Activated B cell treated with CpG ODN at 0.5 μM for 24 hours (primary cell): ENCODE results near the gene IQSEC2. TPM values are rescaled to one million over a fixed set of nuclear protein-coding genes. Genes with fewer than 3 reads are reported as not detected.

Experiments
- ATAC-seq: fragments of 200-7000 bp; cut with Tn5 transposase; one replicate; pipeline ENCODE4 v1.10.0; 2021; ENCODE audit warnings: low read depth, mild to moderate bottlenecking, moderate library complexity
- CTCF ChIA-PET: fragments of 350-600 bp; sonication (Branson Sonifier 250); formaldehyde crosslinking; loops from one replicate; lab custom pipeline; 2021; ENCODE audit warnings: antibody characterized with exemption; lab: Charles Lee
- POLR2A ChIA-PET: fragments of 350-600 bp; sonication (Branson Sonifier 250); formaldehyde crosslinking; loops from one replicate; lab custom pipeline; 2021; ENCODE audit warnings: antibody characterized with exemption; lab: Charles Lee
- DNase-seq: peaks from one replicate; pipeline ENCODE4 v3.0.0; 2022
- H3K27ac Mint-ChIP-seq: one replicate; pipeline ENCODE4 v1.8.0; 2020; ENCODE audit warnings: mixed read lengths
- H3K27me3 Mint-ChIP-seq: one replicate; pipeline ENCODE4 v1.8.0; 2021; ENCODE audit warnings: mixed read lengths
- H3K36me3 Mint-ChIP-seq: one replicate; pipeline ENCODE4 v1.8.0; 2021; ENCODE audit warnings: low read depth, mixed read lengths
- H3K4me1 Mint-ChIP-seq: one replicate; pipeline ENCODE4 v1.8.0; 2021; ENCODE audit warnings: mixed read lengths
- H3K4me3 Mint-ChIP-seq: one replicate; pipeline ENCODE4 v1.8.0; 2020; ENCODE audit warnings: mild to moderate bottlenecking, mixed read lengths
- H3K9me3 Mint-ChIP-seq: one replicate; pipeline ENCODE4 v1.8.0; 2020; ENCODE audit warnings: mixed read lengths
- CTCF ChIP-seq: fragments of 200-600 bp; IDR thresholded peaks from one replicate; pipeline ENCODE4 v1.8.0; 2022; ENCODE audit warnings: antibody characterized with exemption, mild to moderate bottlenecking
- intact Hi-C: fragments of 100-400 bp; cut with micrococcal nuclease; formaldehyde crosslinking; loops from one replicate; pipeline ENCODE4 v1.15.1; 2024
- total RNA-seq: library from RNA; stranded (reverse); gene quantifications from 2 replicates; pipeline ENCODE4 v1.2.3, GENCODE V29; 2022

The IQSEC2 gene
- total RNA-seq, 1 donor from 2014 or later: 0.53 TPM

DNA sequence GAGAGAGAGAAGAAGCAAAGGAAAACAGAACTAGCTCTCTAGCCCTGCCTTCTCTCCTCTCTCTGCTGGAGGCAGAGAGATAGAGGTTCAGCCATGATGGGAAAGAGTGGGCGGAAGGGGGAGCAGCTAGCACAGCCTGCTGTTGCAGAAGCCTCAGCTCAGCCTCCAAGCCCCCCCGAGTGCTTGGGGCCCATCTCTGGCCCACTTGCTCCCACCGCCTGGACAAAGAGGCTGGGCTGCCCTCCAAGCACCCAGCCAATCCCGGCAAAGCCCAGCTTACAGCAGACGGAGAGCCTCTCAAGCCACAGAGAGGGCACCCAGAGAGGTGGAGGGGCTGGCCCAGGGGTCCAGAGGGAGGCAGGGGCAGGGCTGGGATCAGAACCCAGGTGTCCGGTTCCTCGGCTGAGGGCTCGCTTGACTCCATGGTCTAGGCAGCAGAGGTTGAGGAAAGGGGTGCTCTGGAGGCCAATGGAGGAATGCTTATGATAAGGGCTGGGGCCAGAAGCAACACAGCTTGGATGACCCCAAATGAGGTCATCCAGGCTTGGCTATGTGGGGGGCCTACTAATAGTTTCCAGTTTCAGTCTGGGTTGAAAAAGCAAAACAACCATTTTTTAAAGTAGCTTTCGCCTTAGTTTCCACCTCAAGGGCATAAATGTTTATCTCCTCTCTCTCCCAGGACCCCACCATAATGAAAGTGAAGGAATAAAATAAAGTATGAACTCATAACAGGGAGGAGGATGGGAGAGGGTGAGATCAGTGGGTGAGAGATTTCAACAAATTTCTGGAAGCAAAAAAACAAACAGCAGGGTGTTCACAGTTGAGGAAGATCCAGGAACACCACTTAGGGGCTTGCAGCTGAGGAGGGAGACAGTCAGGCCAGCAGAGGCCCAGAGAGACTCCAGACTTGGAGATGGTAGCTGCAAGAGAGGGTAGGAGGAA, 24.9 kb upstream of the IQSEC2 start:
- no peak for TF ChIP-seq CTCF
- intact Hi-C loops: no loop called here
- Mint-ChIP-seq H3K9me3 (no peaks in the 10 kb centered on the region), H3K27ac (no peak overlapping the region), H3K4me1 (no peaks in the 10 kb centered on the region), H3K4me3 (no peak overlapping the region), H3K36me3 (no peaks in the 10 kb centered on the region), H3K27me3 (no peaks in the 10 kb centered on the region)
- CTCF ChIA-PET: no interaction called here
- DNase-seq (no peak), ATAC-seq (no peak)
- POLR2A ChIA-PET: no interaction called here

DNA sequence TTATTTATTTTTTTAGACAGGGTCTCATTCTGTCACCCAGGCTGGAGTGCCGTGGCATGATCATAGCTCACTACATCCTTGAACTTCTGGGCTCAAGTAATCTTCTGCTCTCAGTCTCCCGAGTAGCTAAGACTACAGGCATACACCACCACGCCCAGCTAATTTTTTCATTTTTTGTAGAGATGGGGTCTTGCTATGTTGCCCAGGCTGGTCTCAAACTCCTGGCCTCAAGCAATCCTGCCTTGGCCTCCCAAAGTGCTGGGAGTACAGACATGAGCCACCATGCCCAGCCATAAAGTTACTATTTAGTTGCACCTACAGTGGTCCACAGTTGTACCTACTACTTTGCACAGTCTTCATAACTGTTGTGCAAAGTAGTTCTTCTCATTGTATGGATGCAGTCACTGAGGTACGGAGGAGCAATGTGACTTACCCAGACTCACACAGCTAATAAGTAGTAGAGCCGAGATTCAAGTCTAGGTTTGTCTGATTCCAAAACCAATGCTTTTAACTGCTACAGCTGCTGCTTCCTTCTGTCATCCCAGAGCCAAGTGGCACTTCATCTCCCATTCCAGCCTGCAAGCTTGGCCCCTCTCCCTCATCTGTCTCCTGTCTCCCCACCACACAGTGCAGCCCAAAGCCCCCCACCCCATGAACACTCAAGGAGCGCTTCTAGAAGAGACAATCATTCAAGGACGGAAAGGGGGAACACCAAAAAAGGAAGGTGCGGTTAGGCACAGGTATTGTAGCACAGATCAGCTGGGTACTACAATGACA, 24.0 kb upstream of the IQSEC2 start:
- DNase-seq (no peak), ATAC-seq (no peak)
- POLR2A ChIA-PET: no interaction called here
- no peak for TF ChIP-seq CTCF
- Mint-ChIP-seq H3K4me1 (no peaks in the 10 kb centered on the region), H3K36me3 (no peaks in the 10 kb centered on the region), H3K9me3 (no peaks in the 10 kb centered on the region), H3K27me3 (no peaks in the 10 kb centered on the region), H3K4me3 (no peak overlapping the region), H3K27ac (no peak overlapping the region)
- intact Hi-C loops: no loop called here
- CTCF ChIA-PET: no interaction called here

DNA sequence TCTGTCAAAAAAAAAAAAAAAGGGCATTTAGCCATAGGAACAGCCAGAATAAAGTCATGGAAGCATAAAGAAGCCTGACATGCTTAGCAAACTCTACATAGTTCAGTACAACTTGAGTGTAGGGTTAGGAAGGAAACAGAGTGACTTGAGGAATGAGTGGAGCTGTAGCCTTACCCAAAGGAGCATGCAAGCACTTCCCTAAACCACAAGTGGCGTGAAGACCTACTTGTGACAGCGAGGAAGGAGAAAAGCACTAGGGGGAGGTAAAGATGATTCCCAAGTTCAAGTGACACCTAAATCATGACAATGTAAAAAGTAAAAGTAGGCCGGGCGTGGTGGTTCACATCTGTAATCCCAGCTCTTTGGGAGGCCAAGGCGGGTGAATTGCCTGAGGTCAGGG, 21.8 kb upstream of the IQSEC2 start:
- Mint-ChIP-seq H3K27ac (no peak overlapping the region), H3K4me1 (no peaks in the 10 kb centered on the region), H3K27me3 (no peaks in the 10 kb centered on the region), H3K4me3 (no peak overlapping the region), H3K36me3 (no peaks in the 10 kb centered on the region), H3K9me3 (no peaks in the 10 kb centered on the region)
- ChIA-PET CTCF (no interaction called here), POLR2A (interaction anchor here (0.7 kb wide), 1 partner anchor 13 kb away, joined by 3 read pairs; no protein-coding TSS in a partner anchor)
- DNase-seq: no peak
- TF ChIP-seq CTCF: no peak
- intact Hi-C loops: no loop called here
- ATAC-seq: no peak

GRCh38 chrX:53300157-53300556, 18.8 kb upstream of the IQSEC2 start:
- TF ChIP-seq CTCF: no peak
- ChIA-PET CTCF (no interaction called here), POLR2A (no interaction called here)
- DNase-seq: no peak
- intact Hi-C loops: no loop called here
- H3K36me3 Mint-ChIP-seq: no peaks in the 10 kb centered on the region
- no peaks in the 10 kb centered on the region for H3K9me3 Mint-ChIP-seq
- H3K4me1 Mint-ChIP-seq: no peaks in the 10 kb centered on the region
- H3K4me3 Mint-ChIP-seq: no peak overlapping the region
- ATAC-seq: no peak
- no peak overlapping the region for H3K27ac Mint-ChIP-seq
- H3K27me3 Mint-ChIP-seq: no peaks in the 10 kb centered on the region

DNA sequence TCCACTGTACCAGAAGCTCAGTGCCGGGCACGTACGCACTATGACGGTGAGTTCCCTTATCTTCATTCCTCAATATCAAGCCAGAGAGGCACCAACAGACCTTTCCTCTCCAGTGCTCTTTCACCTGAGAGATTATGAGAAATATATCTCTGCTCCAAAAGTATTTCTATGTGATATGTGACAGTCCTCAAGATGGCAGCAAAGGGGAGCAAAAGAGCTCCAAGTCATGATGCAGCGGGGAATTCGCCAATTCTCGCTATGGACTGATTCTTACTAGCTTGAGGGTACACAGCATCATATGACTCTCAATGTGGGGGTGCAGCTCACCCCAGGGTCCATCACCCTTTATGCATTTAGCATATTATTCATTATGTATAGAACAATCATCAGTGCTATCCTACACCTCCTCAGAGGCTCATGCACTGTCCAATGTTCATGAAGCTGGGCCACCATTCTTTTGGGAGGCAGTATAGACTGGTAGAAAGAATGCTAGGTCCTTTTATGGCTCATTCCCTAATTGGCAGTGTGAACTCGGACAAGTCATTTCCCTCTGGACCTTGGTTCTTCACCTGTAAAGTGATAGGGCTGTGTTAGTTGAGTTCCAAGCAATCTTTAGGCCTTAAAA, 12.8 kb upstream of the IQSEC2 start:
- no peaks in the 10 kb centered on the region for H3K36me3 Mint-ChIP-seq
- no peak overlapping the region for H3K4me3 Mint-ChIP-seq
- H3K4me1 Mint-ChIP-seq: no peaks in the 10 kb centered on the region
- no peak for ATAC-seq
- DNase-seq: no peak
- H3K27me3 Mint-ChIP-seq: no peaks in the 10 kb centered on the region
- intact Hi-C loops: no loop called here
- ChIA-PET CTCF (no interaction called here), POLR2A (no interaction called here)
- TF ChIP-seq CTCF: no peak
- H3K27ac Mint-ChIP-seq: no peak overlapping the region
- no peaks in the 10 kb centered on the region for H3K9me3 Mint-ChIP-seq
